Fibroblast of lung (primary cell): ENCODE data around the gene DLG2. TPM values are rescaled to one million over a fixed set of nuclear protein-coding genes. Genes with fewer than 3 reads are reported as not detected.

Experiments used
- DNase-seq, 2 donors: peaks; one replicate each; pipeline versions ENCODE4 v3.0.0 to v3.0.0-alpha.2; 2010; ENCODE audit warnings: low read depth in 2 of 2
- H2AFZ ChIP-seq: 2 replicates; pipeline ENCODE4 v1.5.1; 2012; ENCODE audit warnings: low read length, control low read depth, inconsistent platforms
- H3K27ac ChIP-seq: 2 replicates; pipeline ENCODE4 v1.5.1; 2011; ENCODE audit warnings: low read length, control low read depth; ENCODE audit not compliant: insufficient read depth
- H3K27me3 ChIP-seq: 2 replicates; pipeline ENCODE4 v1.5.1; 2011; ENCODE audit warnings: mild to moderate bottlenecking, low read length; ENCODE audit not compliant: control insufficient read depth, insufficient read depth
- H3K36me3 ChIP-seq: 2 replicates; pipeline ENCODE4 v1.5.1; 2011; ENCODE audit warnings: low read length; ENCODE audit not compliant: control insufficient read depth, insufficient read depth
- H3K4me1 ChIP-seq: 2 replicates; pipeline ENCODE4 v1.5.1; 2011; ENCODE audit warnings: low read length; ENCODE audit not compliant: control insufficient read depth, insufficient read depth; ENCODE audit errors: extremely low read depth
- H3K4me2 ChIP-seq: 2 replicates; pipeline ENCODE4 v1.5.1; 2011; ENCODE audit warnings: low read length, control low read depth; ENCODE audit not compliant: insufficient read depth; ENCODE audit errors: extremely low read depth
- H3K4me3 ChIP-seq, 4 experiments: fragments of 200-600 bp in 1 of 4; sonication (generic) in 1 of 4; replicated peaks in 1 of 4; 2 replicates each; pipeline ENCODE4 v1.5.1; 2011 to 2016; ENCODE audit warnings: low read length in 4 of 4, low read depth in 3 of 4, mild to moderate bottlenecking in 3 of 4, control low read depth in 2 of 4, inconsistent platforms in 1 of 4, mixed read lengths in 1 of 4; ENCODE audit not compliant: insufficient read depth in 1 of 4; ENCODE audit errors: control extremely low read depth in 1 of 4
- H3K79me2 ChIP-seq: 2 replicates; pipeline ENCODE4 v1.5.1; 2012; ENCODE audit warnings: mild to moderate bottlenecking, low read length, inconsistent platforms; ENCODE audit not compliant: control insufficient read depth, insufficient read depth
- H3K9ac ChIP-seq: 2 replicates; pipeline ENCODE4 v1.5.1; 2011; ENCODE audit warnings: mild to moderate bottlenecking, low read length, control low read depth; ENCODE audit not compliant: insufficient read depth
- H3K9me3 ChIP-seq: 2 replicates; pipeline ENCODE4 v1.5.1; 2012; ENCODE audit warnings: low read depth, low read length; ENCODE audit not compliant: control insufficient read depth, insufficient read depth
- H4K20me1 ChIP-seq: 2 replicates; pipeline ENCODE4 v1.5.1; 2011; ENCODE audit warnings: low read length; ENCODE audit not compliant: control insufficient read depth, insufficient read depth; ENCODE audit errors: extremely low read depth
- EZH2 ChIP-seq: IDR thresholded peaks from 2 replicates; pipeline ENCODE4 v1.5.1; 2012; ENCODE audit warnings: low read length, control low read depth, mild to moderate bottlenecking; ENCODE audit errors: missing control alignments
- polyA plus RNA-seq, 2 donors: library from polyadenylated mRNA; depleted of rRNA in 1 of 2; stranded (reverse) in 1 of 2; unstranded in 1 of 2; fragments of >200 nt; gene quantifications; 2 replicates each; pipeline ENCODE4 v1.2.1, GENCODE V29; 2011 to 2012; ENCODE audit warnings: missing spikeins in 1 of 2
- total RNA-seq: library from RNA; depleted of rRNA; stranded (reverse); fragments of >200 nt; gene quantifications from 2 replicates; pipeline ENCODE4 v1.2.1, GENCODE V29; 2014
- TF ChIP-seq, protein P1 (sequence below), 2 donors: IDR thresholded peaks in 1 of 2; conservative IDR thresholded peaks in 1 of 2; 1 replicate in 1 of 2; 2 replicates in 1 of 2; pipeline ENCODE4 v1.5.1; 2011 to 2012; ENCODE audit warnings: low read length in 2 of 2, control low read depth in 1 of 2, inconsistent platforms in 1 of 2, low read depth in 1 of 2, mild to moderate bottlenecking in 1 of 2

DLG2 gene
- total and polyA plus RNA-seq, 2 donors (not counting 1 experiment from before 2014, with no cell fraction given), result 0.77 to 2.3 TPM

DNA sequence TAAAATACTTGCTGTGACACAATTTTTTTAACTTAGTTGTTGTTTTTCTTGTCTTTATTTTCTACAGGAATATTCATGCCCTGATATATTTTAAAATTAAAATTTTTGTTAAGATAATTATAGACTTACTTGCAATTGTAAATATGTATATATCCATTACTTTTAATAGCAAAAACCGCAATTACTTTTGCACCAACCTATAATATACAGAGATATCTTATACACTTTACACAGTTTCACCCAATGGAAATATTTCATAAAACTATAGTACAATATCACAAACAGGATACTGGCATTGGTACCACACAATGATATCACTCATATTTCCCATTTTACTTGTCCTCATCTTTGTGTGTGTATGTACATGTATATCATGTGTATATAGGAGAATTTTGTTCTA, 188.8 kb downstream of the DLG2 start:
- no peaks in the 10 kb centered on the region for H3K36me3 ChIP-seq
- H3K4me3 ChIP-seq, result no peak overlapping the region
- H3K4me2 ChIP-seq, result no peak overlapping the region
- no peak overlapping the region for H3K9ac ChIP-seq
- H3K4me1 ChIP-seq, result no peaks in the 10 kb centered on the region
- H2AFZ ChIP-seq, result no peak overlapping the region
- H4K20me1 ChIP-seq, result no peaks in the 10 kb centered on the region
- H3K79me2 ChIP-seq, result no peaks in the 10 kb centered on the region
- no peak for DNase-seq
- no peaks in the 10 kb centered on the region for H3K27me3 ChIP-seq
- TF ChIP-seq, protein P1, sequence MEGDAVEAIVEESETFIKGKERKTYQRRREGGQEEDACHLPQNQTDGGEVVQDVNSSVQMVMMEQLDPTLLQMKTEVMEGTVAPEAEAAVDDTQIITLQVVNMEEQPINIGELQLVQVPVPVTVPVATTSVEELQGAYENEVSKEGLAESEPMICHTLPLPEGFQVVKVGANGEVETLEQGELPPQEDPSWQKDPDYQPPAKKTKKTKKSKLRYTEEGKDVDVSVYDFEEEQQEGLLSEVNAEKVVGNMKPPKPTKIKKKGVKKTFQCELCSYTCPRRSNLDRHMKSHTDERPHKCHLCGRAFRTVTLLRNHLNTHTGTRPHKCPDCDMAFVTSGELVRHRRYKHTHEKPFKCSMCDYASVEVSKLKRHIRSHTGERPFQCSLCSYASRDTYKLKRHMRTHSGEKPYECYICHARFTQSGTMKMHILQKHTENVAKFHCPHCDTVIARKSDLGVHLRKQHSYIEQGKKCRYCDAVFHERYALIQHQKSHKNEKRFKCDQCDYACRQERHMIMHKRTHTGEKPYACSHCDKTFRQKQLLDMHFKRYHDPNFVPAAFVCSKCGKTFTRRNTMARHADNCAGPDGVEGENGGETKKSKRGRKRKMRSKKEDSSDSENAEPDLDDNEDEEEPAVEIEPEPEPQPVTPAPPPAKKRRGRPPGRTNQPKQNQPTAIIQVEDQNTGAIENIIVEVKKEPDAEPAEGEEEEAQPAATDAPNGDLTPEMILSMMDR (conservative IDR thresholded peaks at IDR 0.05 in 1 of 2, IDR thresholded peaks at IDR 0.05 in 1 of 2; ENCODE audit: low read depth in 1 of 2, low read length in 2 of 2), result no peak
- TF ChIP-seq EZH2, result no peak
- no peak overlapping the region for H3K27ac ChIP-seq
- H3K9me3 ChIP-seq, result no peaks in the 10 kb centered on the region

DNA sequence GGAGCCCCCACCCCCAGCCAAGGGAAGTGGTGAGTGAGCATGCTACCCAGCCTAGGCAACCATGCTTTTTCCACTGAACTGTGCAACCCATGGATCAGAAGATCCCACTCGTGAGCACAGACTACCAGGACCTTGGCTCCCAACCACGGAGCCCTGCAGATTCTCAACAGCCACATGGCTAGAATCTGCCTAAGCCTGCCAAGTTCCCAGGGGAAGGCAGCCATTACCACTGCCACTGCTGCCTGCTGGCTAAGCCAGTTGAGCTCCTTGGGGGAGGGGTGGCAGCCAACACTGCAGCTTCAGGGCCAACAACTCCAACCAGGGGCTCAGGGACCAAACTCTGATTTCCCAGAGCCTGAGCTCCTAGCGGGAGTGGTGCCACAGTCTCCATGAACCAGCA, 195.8 kb downstream of the DLG2 start:
- Histone ChIP-seq H3K27ac (no peak overlapping the region), H3K27me3 (no peaks in the 10 kb centered on the region), H3K79me2 (no peaks in the 10 kb centered on the region), H2AFZ (no peak overlapping the region), H3K9ac (no peak overlapping the region), H3K36me3 (no peaks in the 10 kb centered on the region), H4K20me1 (no peaks in the 10 kb centered on the region), H3K4me1 (no peaks in the 10 kb centered on the region), H3K9me3 (no peaks in the 10 kb centered on the region), H3K4me3 (no peak overlapping the region), H3K4me2 (no peak overlapping the region)
- TF ChIP-seq, protein P1 (conservative IDR thresholded peaks at IDR 0.05 in 1 of 2, IDR thresholded peaks at IDR 0.05 in 1 of 2; ENCODE audit: low read depth in 1 of 2, low read length in 2 of 2), result no peak
- no peak for TF ChIP-seq EZH2
- DNase-seq, result no peak

DNA sequence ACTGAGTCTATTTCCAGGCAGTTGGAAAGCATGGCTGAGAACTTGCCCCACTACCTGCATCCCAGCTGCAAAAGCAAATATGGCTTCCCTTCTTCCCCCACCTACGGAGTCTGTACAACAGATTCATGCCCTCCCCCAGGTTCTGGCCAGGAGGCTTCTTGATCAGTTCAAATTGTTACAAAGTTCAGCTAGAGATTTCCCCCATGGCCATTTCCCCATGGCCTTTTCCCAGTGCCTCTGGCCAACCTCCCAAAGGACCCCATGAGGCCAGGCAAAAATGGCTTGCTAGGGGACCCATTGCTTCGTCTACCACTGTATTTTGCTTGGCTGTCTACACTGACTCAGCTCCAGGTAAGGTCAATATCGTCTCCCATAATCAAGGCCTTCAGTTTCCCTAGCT, 203.3 kb downstream of the DLG2 start:
- Histone ChIP-seq H3K27me3 (no peaks in the 10 kb centered on the region), H4K20me1 (no peaks in the 10 kb centered on the region), H3K79me2 (no peaks in the 10 kb centered on the region), H2AFZ (no peak overlapping the region), H3K9ac (no peak overlapping the region), H3K4me1 (no peaks in the 10 kb centered on the region), H3K27ac (no peak overlapping the region), H3K36me3 (no peaks in the 10 kb centered on the region), H3K9me3 (no peaks in the 10 kb centered on the region), H3K4me3 (no peak overlapping the region), H3K4me2 (no peak overlapping the region)
- TF ChIP-seq, protein P1 (conservative IDR thresholded peaks at IDR 0.05 in 1 of 2, IDR thresholded peaks at IDR 0.05 in 1 of 2; ENCODE audit: low read depth in 1 of 2, low read length in 2 of 2), result no peak
- no peak for TF ChIP-seq EZH2
- no peak for DNase-seq
